ENCODE results near the gene TTLL10.
A peak's percentile ranks its signal among the peaks of the same experiment; 100 is the strongest.

The TTLL10 gene

GRCh38 chr1:1237874-1238701 lies 64.4 kb downstream of the TTLL10 start:
- DNase-seq (ENCODE audit: low spot score) = peak; percentile 98

DNA sequence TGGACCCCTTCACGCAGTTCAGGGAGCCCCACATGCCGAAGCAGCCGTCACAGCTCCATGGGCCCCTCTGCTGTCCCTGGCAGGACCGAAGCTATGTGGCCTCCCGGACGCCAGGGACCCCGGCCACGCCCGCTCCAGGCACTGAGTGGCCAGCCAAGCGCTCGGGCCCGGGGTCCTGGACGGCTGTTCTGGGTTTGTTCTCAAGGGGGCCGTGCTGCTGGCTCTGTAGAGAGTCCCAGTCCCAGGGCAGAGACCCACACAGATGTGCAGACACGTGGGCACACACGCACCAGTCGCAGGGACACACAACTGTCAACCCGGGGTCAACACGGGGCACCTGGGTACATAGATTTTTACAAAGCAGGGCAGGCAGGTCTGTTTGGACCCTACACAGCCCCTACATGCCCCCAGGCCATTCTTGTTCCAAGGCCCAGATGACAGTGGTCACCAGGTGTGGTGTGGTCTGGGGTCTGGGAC lies 65.1 kb downstream of the TTLL10 start:
- no peak for DNase-seq (ENCODE audit: low spot score)

DNA sequence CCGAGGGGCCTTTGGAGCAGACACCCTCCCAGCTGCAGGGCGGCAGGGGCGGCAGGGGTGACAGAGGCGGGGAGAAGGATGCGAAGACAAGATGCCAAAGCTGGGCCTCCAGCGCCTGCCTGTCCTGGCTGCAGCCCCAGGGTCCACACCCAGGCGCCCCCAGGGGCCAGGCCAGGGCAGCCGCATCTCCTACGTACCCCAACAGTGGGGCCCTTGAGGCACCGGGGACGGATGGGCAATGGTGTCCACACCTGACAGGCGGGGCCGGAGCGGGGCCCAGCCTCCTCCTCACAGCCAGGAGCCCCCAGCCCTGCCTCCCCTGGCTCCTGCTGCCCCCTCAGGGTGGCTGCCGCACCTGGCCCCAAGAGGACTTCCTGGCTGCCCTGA lies 65.5 kb downstream of the TTLL10 start:
- DNase-seq (ENCODE audit: low spot score) = no peak

- no peak for DNase-seq (ENCODE audit: low spot score)
These were observed 66.1 kb downstream of the TTLL10 start for GRCh38 chr1:1239614-1240347.

DNA sequence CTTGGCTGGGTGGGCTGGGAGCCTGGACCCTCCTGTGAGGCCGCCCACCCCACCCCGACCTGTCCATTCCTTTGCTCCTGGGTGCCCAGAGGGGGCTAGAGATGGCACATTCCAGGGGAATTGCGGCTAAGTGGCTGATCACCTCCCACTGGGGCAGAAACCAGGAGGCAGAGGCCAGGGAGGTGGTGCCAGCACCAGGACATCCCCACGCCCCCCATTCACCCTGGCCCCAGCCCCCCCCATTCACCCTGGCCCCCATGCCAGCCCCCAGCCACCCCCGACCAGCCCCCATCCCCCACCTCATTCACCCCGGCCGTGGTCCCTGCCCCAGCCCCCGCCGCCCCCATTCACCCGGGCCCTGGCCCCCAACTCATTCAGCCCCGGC lies 66.7 kb downstream of the TTLL10 start:
- no peak for DNase-seq (ENCODE audit: low spot score)

- DNase-seq (ENCODE audit: low spot score) = no peak
These were observed 67.3 kb downstream of the TTLL10 start for GRCh38 chr1:1240822-1241587.

GRCh38 chr1:1241588-1242219 lies 68.0 kb downstream of the TTLL10 start:
- no peak for DNase-seq (ENCODE audit: low spot score)

GRCh38 chr1:1242461-1243265 lies 69.0 kb downstream of the TTLL10 start:
- no peak for DNase-seq (ENCODE audit: low spot score)

DNA sequence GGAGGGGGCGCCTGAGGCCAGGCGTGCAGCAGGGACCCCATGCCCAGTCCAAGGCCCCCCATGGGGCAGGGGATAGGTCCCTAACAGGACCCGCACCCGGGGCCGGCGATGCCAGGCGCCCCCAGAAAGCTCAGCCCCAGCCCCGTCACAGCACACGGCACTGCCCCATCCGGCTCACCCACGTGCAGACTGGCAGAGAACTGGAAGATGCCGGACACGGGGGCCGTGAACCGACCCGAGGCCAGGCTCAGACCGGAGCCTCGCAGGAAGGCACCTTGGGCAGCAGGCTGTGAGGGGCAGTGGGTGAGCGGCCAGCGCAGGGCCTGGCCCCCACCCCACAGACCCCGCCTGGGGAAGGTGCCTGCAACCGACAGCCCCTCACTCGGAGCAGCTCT lies 69.6 kb downstream of the TTLL10 start:
- DNase-seq (ENCODE audit: low spot score) = no peak

DNA sequence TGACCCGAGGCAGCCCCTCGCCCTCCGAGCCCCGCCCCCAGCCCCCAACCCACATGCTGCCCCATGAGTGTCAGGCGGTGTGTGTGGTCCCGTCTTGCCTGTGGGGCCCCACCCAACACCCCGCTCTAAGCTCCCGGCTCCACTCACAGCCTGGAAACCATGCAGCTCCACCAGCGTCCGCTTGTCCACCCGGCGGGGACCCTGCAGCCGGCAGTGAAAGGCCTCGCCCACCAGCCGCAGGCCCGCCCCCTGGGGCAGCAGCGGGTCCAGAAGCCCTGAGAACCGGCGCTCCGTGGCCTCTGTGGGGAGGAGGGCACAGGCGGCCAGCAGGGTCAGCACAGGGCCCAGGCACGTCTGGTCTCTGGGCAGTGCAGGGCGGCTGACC lies 70.1 kb downstream of the TTLL10 start:
- DNase-seq (ENCODE audit: low spot score) = no peak

- no peak for DNase-seq (ENCODE audit: low spot score)
These were observed 70.6 kb downstream of the TTLL10 start for GRCh38 chr1:1244192-1244811.

DNA sequence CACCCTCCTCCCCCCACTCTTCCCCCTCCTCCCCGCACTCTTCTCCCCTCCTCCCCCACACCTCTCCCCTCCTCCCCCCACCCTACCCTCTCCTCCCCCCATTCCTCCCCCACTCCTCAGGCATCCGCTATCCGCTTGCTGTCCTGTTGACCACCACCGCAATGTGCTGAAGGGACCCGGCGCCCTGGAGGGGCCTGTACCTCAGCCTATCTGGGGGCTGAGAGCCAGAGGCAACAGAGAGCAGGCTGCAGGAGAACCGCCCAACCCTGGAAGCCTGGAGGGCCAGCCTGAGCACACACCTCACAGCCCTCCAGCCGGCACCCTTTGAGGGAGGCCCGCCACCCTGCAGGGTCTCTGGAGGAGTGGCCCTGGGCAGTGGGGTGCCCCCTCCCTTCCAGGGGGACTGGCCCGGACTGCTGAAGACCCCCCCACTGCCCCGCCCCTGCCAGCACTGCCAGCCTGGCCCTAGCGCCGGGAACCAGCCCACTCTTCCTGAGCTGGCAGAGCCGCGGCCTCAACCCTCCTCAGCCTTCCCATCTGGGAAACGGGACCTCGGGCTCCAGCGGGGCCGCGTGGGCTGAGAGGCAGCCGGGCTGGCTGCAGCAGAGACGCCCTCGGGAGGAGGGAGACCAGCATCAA lies 71.6 kb downstream of the TTLL10 start:
- no peak for DNase-seq (ENCODE audit: low spot score)

- no peak for DNase-seq (ENCODE audit: low spot score)
These were observed 72.3 kb downstream of the TTLL10 start for GRCh38 chr1:1245817-1246576.

- DNase-seq (ENCODE audit: low spot score) = no peak
These were observed 73.1 kb downstream of the TTLL10 start, which contains the start of gene C1QTNF12 for GRCh38 chr1:1246577-1247340. TSS of gene C1QTNF12 (minus strand) at chr1:1246722. CDS start at chr1:1246690, 32 bp downstream.

GRCh38 chr1:1247341-1247913 lies 73.7 kb downstream of the TTLL10 start:
- DNase-seq (ENCODE audit: low spot score) = no peak
